ENCODE measurements around the gene PIK3CD. TPM values are rescaled to one million over a fixed set of nuclear protein-coding genes. Genes with fewer than 3 reads are reported as not detected.

Gene PIK3CD
- polyA plus RNA-seq, 1 donor from 2014 or later: 4.2 TPM

DNA sequence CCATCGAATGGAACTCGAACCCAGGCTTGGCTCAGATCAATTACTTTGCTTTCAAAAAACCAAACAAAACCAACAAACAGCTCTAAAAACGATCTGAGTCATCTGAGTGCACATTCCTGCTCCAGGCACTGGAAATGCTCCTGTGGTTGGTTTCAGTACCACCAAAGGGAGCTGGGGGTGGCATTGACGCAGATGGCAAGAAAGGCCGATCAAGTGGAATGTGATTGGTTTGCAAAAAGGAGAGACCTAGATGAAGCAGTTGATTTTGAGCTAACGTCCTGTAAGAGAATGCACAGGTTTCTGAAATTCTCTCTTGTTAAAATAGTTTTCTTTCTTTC, 39.5 kb downstream of the PIK3CD start:
- H3K9me2 ChIP-seq (ENCODE audit: insufficient read depth, low read length): no peaks in the 10 kb centered on the region
- no peak overlapping the region for H3K4me3 ChIP-seq (ENCODE audit: low read length)
- no peaks in the 10 kb centered on the region for H3F3A ChIP-seq (ENCODE audit: insufficient read depth, low read length, poor library complexity, severe bottlenecking)
- H3K27ac ChIP-seq (ENCODE audit: low read length): no peak overlapping the region
- no peak overlapping the region for H3K9ac ChIP-seq (ENCODE audit: low read length)
- H3K79me2 ChIP-seq (replicated peaks; ENCODE audit: insufficient read depth, low read length): no peaks in the 10 kb centered on the region
- no peak overlapping the region for H2AFZ ChIP-seq (ENCODE audit: low read depth, low read length)
- no peak for TF ChIP-seq TAF1 (IDR thresholded peaks at IDR 0.05; ENCODE audit: low read depth)
- TF ChIP-seq EZH2 (IDR thresholded peaks at IDR 0.05; ENCODE audit: borderline replicate concordance, insufficient read depth, low read length, poor library complexity, severe bottlenecking): no peak
- no peak for TF ChIP-seq POLR2AphosphoS5 (IDR thresholded peaks at IDR 0.05)
- TF ChIP-seq RAD21 (conservative IDR thresholded peaks at IDR 0.05): no peak
- no peak for TF ChIP-seq REST (IDR thresholded peaks at IDR 0.05; ENCODE audit: borderline replicate concordance)
- TF ChIP-seq CTCF (IDR thresholded peaks at IDR 0.05; ENCODE audit: poor library complexity, severe bottlenecking): no peak
- no peak for TF ChIP-seq SMC3 (conservative IDR thresholded peaks at IDR 0.05; ENCODE audit: poor library complexity)
- TF ChIP-seq EP300 (conservative IDR thresholded peaks at IDR 0.05; ENCODE audit: poor library complexity, severe bottlenecking): no peak
- no peak for TF ChIP-seq MXI1 (conservative IDR thresholded peaks at IDR 0.05; ENCODE audit: poor library complexity, severe bottlenecking)
- H3K36me3 ChIP-seq (ENCODE audit: insufficient read depth, low read length): no peaks in the 10 kb centered on the region
- no peaks in the 10 kb centered on the region for H4K20me1 ChIP-seq (ENCODE audit: insufficient read depth)
- no peaks in the 10 kb centered on the region for H3K9me3 ChIP-seq (ENCODE audit: low read length)
- no peak overlapping the region for H3K4me2 ChIP-seq (ENCODE audit: low read length)
- H3K27me3 ChIP-seq (ENCODE audit: insufficient read depth, low read depth, low read length): peaks cover 32% of the 10 kb centered on the region

DNA sequence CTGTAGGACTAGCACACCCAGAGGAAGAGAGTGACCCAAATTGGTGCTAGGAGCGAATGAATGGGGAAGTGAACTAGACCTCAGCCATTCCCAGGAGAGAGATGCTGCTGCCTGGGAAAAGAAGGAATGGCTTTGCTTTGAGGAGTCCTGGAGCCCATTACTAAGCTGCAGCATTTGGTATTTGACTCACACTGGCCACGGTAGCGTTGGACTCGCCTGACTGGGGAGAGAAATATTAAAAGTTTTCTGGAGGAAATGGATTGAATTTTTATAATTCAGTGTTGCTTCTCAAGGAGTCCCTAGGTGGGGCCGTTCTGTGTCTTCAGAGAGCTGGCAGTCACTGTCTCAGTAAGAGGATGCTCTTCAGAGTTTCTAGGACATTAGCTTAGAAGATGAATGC, 40.2 kb downstream of the PIK3CD start:
- Histone ChIP-seq H3K79me2 (replicated peaks; ENCODE audit: insufficient read depth, low read length) (no peaks in the 10 kb centered on the region), H3F3A (ENCODE audit: insufficient read depth, low read length, poor library complexity, severe bottlenecking) (no peaks in the 10 kb centered on the region), H3K4me3 (ENCODE audit: low read length) (no peak overlapping the region), H3K36me3 (ENCODE audit: insufficient read depth, low read length) (no peaks in the 10 kb centered on the region), H3K9me2 (ENCODE audit: insufficient read depth, low read length) (no peaks in the 10 kb centered on the region), H2AFZ (ENCODE audit: low read depth, low read length) (no peak overlapping the region), H3K27ac (ENCODE audit: low read length) (no peak overlapping the region), H3K9me3 (ENCODE audit: low read length) (no peaks in the 10 kb centered on the region), H3K27me3 (ENCODE audit: insufficient read depth, low read depth, low read length) (peaks cover 32% of the 10 kb centered on the region), H3K9ac (ENCODE audit: low read length) (no peak overlapping the region), H3K4me2 (ENCODE audit: low read length) (no peak overlapping the region), H4K20me1 (ENCODE audit: insufficient read depth) (no peaks in the 10 kb centered on the region)
- TF ChIP-seq MXI1 (conservative IDR thresholded peaks at IDR 0.05; ENCODE audit: poor library complexity, severe bottlenecking): no peak
- TF ChIP-seq CTCF (IDR thresholded peaks at IDR 0.05; ENCODE audit: poor library complexity, severe bottlenecking): peak; percentile 22
